Common myeloid progenitor, CD34-positive (primary cell): ENCODE data around the gene TFEB.

Source experiments
- CTCF ChIA-PET: fragments of 350-600 bp; sonication (Branson Sonifier 250); formaldehyde crosslinking; loops from one replicate; lab custom pipeline; 2021; ENCODE audit warnings: antibody characterized with exemption; lab: Charles Lee
- POLR2A ChIA-PET: fragments of 350-600 bp; sonication (Branson Sonifier 250); formaldehyde crosslinking; loops from one replicate; lab custom pipeline; 2021; ENCODE audit warnings: antibody characterized with exemption; lab: Charles Lee
- DNase-seq, 3 donors: peaks; one replicate each; pipeline versions ENCODE4 v3.0.0 to v3.0.0-alpha.2; 2013
- H3K27ac ChIP-seq, 2 experiments: 1 replicate in 1 of 2; 2 replicates in 1 of 2; pipeline ENCODE4 v1.7.0; 2013; ENCODE audit warnings: inconsistent platforms in 2 of 2, low read length in 2 of 2, mild to moderate bottlenecking in 2 of 2, low read depth in 1 of 2, moderate library complexity in 1 of 2; ENCODE audit not compliant: severe bottlenecking in 2 of 2, insufficient read depth in 1 of 2, poor library complexity in 1 of 2
- H3K27me3 ChIP-seq, 5 experiments: replicated peaks in 2 of 5; 1 replicate in 3 of 5; 2 replicates in 2 of 5; pipeline versions ENCODE4 v1.6.1 to v1.7.0; 2013; ENCODE audit warnings: low read length in 4 of 5, mild to moderate bottlenecking in 2 of 5, moderate library complexity in 2 of 5, inconsistent platforms in 1 of 5; ENCODE audit not compliant: insufficient read depth in 5 of 5, control insufficient read depth in 4 of 5
- H3K36me3 ChIP-seq, 4 experiments: 1 replicate in 2 of 4; 2 replicates in 2 of 4; pipeline versions ENCODE4 v1.6.1 to v1.7.0; 2013; ENCODE audit warnings: low read length in 3 of 4, control low read depth in 1 of 4, mild to moderate bottlenecking in 1 of 4; ENCODE audit not compliant: control insufficient read depth in 4 of 4, insufficient read depth in 4 of 4
- H3K4me1 ChIP-seq, 4 experiments: 1 replicate in 3 of 4; 2 replicates in 1 of 4; pipeline versions ENCODE4 v1.6.1 to v1.7.1; 2013; ENCODE audit warnings: low read length in 3 of 4, mild to moderate bottlenecking in 3 of 4, control low read depth in 1 of 4, inconsistent platforms in 1 of 4, moderate library complexity in 1 of 4; ENCODE audit not compliant: control insufficient read depth in 4 of 4, insufficient read depth in 4 of 4; ENCODE audit errors: control extremely low read depth in 1 of 4
- H3K4me3 ChIP-seq, 7 experiments: 1 replicate in 4 of 7; 2 replicates in 3 of 7; pipeline versions ENCODE4 v1.5.1 to v1.7.0; 2013; ENCODE audit warnings: mild to moderate bottlenecking in 7 of 7, low read length in 6 of 7, moderate library complexity in 6 of 7, inconsistent platforms in 2 of 7, low read depth in 2 of 7, control low read depth in 1 of 7; ENCODE audit not compliant: insufficient read depth in 4 of 7, control insufficient read depth in 1 of 7; ENCODE audit errors: extremely low read depth in 1 of 7
- H3K9me3 ChIP-seq, 5 experiments: 1 replicate in 4 of 5; 2 replicates in 1 of 5; pipeline versions ENCODE4 v1.6.1 to v1.7.1; 2013; ENCODE audit warnings: low read length in 4 of 5, mild to moderate bottlenecking in 2 of 5, inconsistent platforms in 1 of 5, low read depth in 1 of 5, moderate library complexity in 1 of 5; ENCODE audit not compliant: control insufficient read depth in 4 of 5, insufficient read depth in 2 of 5; ENCODE audit errors: control extremely low read depth in 1 of 5
- WGBS: methylation state at CpG from one replicate; pipeline ENCODE4 v1.1.5; 2013; ENCODE audit not compliant: insufficient coverage; 5-methylcytosine and 5-hydroxymethylcytosine counted together

Gene TFEB

DNA sequence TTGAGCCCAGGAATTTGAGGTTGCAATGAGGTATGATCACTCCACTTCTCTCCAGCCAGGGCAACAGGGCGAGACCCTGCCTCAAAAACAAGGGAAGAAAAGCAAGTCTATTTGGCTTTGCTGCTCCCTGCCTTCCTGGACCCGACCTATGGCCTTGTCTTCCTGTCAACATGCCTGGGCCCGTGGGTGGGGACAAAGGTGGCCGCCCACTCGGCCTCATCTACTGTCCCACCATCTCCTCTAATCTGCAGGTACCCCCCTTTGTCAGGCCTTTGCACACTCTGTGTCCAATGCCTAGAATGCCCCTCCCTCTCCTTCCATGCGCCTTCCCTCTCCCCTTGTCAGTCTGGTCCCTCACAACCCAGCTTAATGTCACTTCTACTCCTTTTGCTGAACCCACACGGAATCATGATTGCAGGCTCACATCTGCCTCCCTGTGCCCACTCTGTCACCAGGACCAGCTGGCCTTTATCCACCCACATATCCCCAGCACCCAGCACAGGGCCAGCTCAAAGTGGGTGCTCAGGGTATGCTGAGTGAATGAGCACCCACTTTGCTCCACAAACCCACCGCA is 56.8 kb downstream of the TFEB start:
- Histone ChIP-seq H3K27me3 (no peaks in the 10 kb centered on the region), H3K4me1 (peaks cover 0 to 19% (median 15%) of the 10 kb centered on the region in 4 experiments), H3K27ac (no peak overlapping the region), H3K36me3 (no peaks in the 10 kb centered on the region), H3K9me3 (no peaks in the 10 kb centered on the region), H3K4me3 (no peak overlapping the region)
- ChIA-PET CTCF (interaction anchor here (0.6 to 5.1 kb wide), 9 partner anchors 19 to 311 kb away, joined by 3 to 43 read pairs (median 6); no protein-coding TSS in a partner anchor), POLR2A (interaction anchor here (0.6 kb wide), 2 partner anchors 311 to 387 kb away, joined by 3 to 4 read pairs; no protein-coding TSS in a partner anchor)
- DNase-seq, result no peak
- whole genome bisulfite sequencing, result 93% methylated on average over 8 of the region's 8 CpGs

DNA sequence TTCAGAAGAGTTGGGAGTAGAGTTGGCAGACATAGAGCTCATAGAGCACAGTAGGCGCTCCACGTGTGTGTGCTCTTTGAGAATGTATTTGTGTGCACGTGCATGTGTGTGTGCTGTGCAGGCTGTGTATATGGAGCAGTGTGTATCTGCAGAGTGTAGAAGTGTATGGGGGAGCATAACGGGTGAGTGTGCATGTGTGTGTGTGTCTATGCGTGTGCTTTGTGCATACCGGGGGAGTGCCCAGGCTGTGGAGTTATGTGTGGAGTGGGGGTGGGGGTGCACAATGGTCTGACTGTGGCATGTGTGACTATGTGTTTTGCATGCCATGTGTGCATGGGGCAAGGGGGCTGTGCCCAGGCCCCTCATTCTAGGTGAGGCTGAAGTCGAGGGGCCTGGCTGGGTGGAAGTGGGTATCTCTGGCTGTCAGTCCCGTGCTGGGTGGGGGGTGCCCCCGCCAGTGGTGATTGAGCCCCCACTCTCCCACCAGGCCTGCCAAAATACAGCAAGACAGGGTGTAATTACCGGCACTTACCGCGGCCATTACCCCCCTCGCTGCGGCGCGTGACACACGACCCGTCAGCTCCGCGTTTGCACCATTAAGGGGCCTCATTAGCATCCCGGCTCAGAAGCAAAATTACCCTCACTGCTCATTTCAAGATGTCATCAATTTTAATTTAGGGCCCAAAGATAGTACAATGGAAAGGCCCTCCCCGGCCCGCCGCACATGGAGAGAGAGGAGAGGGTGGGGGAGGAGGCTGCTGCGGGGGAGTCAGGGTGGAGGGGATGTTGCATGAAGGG is 58.1 kb downstream of the TFEB start:
- Histone ChIP-seq H3K4me1 (peaks cover 0 to 7% (median 4%) of the 10 kb centered on the region in 4 experiments), H3K9me3 (no peaks in the 10 kb centered on the region), H3K36me3 (no peaks in the 10 kb centered on the region), H3K4me3 (no peak overlapping the region), H3K27me3 (no peaks in the 10 kb centered on the region), H3K27ac (no peak overlapping the region)
- CTCF ChIA-PET, result interaction anchor here (1.0 to 5.1 kb wide), 4 partner anchors 17 to 277 kb away, joined by 3 to 43 read pairs (median 9); no protein-coding TSS in a partner anchor
- WGBS, result 95% methylated on average over 13 of the region's 25 CpGs
- POLR2A ChIA-PET, result no interaction called here
- no peak for DNase-seq

DNA sequence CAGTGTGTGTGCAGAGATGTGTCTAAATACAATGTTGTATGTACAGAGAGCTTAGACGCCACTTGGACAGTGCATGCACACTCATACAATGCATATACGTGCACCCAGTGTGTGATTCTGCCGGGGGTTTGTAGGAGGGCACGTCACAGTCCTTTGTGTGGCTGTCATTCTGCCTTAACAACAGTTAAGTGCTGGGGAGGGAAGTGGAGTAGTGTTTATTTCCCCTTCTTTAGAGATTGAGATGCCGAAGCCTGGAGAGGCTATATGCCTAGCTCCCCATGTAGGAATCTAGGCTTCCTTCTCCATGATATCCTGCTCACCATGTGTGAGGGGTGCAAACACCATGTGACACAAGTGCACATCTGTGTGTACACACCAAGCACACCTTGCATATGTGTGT is 59.0 kb downstream of the TFEB start:
- ChIA-PET POLR2A (interaction anchor here (0.7 kb wide), 1 partner anchor 44 kb away, joined by 3 read pairs; no protein-coding TSS in a partner anchor), CTCF (interaction anchor here (1.0 to 1.1 kb wide), 2 partner anchors 74 to 276 kb away, joined by 3 to 6 read pairs; no protein-coding TSS in a partner anchor)
- peak in 1 of 3 donors; percentile 9 for DNase-seq
- Histone ChIP-seq H3K4me1 (peaks cover 0 to 5% (median 0%) of the 10 kb centered on the region in 4 experiments), H3K36me3 (no peaks in the 10 kb centered on the region), H3K27me3 (no peaks in the 10 kb centered on the region), H3K9me3 (no peaks in the 10 kb centered on the region), H3K4me3 (no peak overlapping the region), H3K27ac (no peak overlapping the region)
- 41% methylated on average over 4 of the region's 5 CpGs for WGBS

DNA sequence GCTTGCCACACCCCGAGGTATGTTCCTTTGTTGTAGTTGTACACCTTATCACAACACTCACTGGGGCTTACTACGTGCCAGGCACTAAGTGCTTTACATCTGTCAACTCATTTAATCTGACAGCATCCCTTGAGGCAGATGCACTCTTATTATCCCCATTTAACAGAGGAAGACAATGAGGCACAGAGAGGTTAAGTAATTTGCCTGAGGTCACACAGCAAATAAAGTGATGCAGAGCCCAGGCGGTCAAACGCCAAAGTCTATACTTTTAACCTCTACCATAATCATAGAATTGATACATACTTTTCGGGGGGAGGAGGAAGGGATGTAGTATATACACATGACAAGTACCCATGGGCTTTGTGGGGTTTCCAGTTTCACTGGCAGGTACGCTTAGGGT is 59.4 kb downstream of the TFEB start:
- ChIA-PET POLR2A (interaction anchor here (0.7 kb wide), 1 partner anchor 44 kb away, joined by 3 read pairs; no protein-coding TSS in a partner anchor), CTCF (interaction anchor here (1.5 kb wide), 1 partner anchor 8 kb away, joined by 4 read pairs; no protein-coding TSS in a partner anchor)
- no peaks in the 10 kb centered on the region for H3K36me3 ChIP-seq
- DNase-seq, result no peak
- H3K9me3 ChIP-seq, result no peaks in the 10 kb centered on the region
- H3K4me3 ChIP-seq, result no peak overlapping the region
- no peaks in the 10 kb centered on the region for H3K27me3 ChIP-seq
- H3K27ac ChIP-seq, result no peak overlapping the region
- peaks cover 0 to 5% (median 0%) of the 10 kb centered on the region in 4 experiments for H3K4me1 ChIP-seq
- 71% methylated on average over 1 of the region's 6 CpGs for WGBS

DNA sequence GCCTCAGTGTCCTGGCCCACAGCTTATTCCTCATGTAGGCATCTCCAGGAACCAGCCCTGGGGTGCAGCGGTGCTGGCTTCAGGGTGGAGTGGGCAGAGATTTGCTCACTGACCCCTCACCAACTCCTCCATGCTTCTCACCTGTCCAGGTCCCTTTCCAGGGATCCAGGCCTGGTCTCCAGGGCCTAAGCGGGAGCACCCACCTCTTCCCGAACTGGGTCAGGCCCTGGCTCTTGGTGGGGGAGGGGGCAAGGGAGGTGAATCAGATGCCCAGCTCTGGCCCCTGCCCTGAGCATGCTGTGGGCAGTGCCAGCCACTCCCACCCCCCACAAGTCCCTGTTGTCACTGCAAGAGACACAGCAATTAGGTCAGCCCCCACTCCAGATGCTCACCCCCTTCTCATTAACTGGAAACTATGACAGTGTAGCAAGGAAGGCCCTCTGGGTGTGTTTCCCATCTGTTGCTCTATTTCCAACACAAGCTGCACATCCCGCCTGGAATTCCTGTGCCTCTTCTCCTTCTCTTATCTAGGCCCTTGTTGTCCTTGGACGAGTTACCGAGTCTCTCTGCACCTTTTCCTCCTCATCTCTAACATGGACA is 60.1 kb downstream of the TFEB start:
- 95% methylated on average over 4 of the region's 6 CpGs for WGBS
- peak in 1 of 3 donors; percentile 11 for DNase-seq
- CTCF ChIA-PET, result interaction anchor here (1.1 to 1.5 kb wide), 2 partner anchors 9 to 307 kb away, joined by 3 to 4 read pairs; no protein-coding TSS in a partner anchor
- H3K27me3 ChIP-seq, result peaks cover 0 to 4% (median 0%) of the 10 kb centered on the region in 5 experiments
- POLR2A ChIA-PET, result no interaction called here
- H3K36me3 ChIP-seq, result no peaks in the 10 kb centered on the region
- peaks cover 0 to 5% (median 0%) of the 10 kb centered on the region in 4 experiments for H3K4me1 ChIP-seq
- H3K27ac ChIP-seq, result no peak overlapping the region
- no peak overlapping the region for H3K4me3 ChIP-seq
- H3K9me3 ChIP-seq, result no peaks in the 10 kb centered on the region

DNA sequence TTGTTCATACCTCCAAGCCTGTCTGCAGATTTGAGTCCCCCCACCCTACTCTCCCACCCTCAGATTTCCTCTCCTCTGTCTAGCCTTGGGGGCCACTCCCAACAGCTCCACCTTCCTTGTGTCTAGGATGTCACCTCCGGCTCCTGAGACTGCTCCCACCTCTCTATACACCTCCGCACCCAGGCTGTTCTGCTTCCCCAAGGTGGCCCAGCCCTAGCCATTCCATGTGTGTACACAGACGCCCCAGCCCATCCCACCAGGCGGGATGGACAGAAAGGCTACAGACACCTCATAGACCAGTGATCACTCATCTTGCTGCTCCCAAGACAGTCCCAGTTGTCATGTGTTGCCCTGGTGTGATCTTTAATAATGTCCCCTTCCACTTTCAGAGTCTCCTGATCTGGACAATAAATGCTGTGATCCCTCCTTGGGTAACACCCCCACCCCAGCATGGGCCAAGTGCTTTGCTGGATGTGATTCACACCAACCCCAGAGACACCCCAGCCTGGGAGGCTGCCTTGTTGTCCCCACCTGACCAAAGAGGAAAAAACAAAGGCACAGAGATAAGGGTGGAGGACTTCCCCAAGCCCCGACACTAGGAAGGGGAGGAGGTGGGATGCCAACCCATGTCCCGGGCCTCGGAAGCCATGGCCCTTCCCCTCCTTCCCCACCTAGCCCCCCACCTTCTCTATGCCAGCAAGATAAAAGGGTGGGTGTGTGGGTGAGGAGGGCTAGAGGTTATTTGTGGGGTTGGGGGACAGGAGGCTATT is 61.0 kb downstream of the TFEB start:
- ChIA-PET CTCF (interaction anchor here (1.1 to 1.5 kb wide), 4 partner anchors 9 to 306 kb away, joined by 3 to 6 read pairs (median 4); no protein-coding TSS in a partner anchor), POLR2A (no interaction called here)
- no peak for DNase-seq
- 98% methylated on average over 4 of the region's 7 CpGs for WGBS
- H3K27ac ChIP-seq, result no peak overlapping the region
- H3K9me3 ChIP-seq, result no peaks in the 10 kb centered on the region
- H3K4me1 ChIP-seq, result peaks cover 0 to 5% (median 0%) of the 10 kb centered on the region in 4 experiments
- no peak overlapping the region for H3K4me3 ChIP-seq
- peaks cover 0 to 4% (median 0%) of the 10 kb centered on the region in 5 experiments for H3K27me3 ChIP-seq
- no peaks in the 10 kb centered on the region for H3K36me3 ChIP-seq
